Activated gamma-delta T cell treated with Interleukin-2 at 50 U/mL for 16 hours (primary cell): ENCODE data around the gene ELOVL6.
"Not testable (repeated sequence)": the region's sequence is repeated elsewhere in the genome, so short reads cannot be mapped to it uniquely, and the experiment has no call there.

Experiments
- DNase-seq: peaks from one replicate; pipeline ENCODE4 v3.0.0-alpha.2; 2020

Gene ELOVL6, protein sequence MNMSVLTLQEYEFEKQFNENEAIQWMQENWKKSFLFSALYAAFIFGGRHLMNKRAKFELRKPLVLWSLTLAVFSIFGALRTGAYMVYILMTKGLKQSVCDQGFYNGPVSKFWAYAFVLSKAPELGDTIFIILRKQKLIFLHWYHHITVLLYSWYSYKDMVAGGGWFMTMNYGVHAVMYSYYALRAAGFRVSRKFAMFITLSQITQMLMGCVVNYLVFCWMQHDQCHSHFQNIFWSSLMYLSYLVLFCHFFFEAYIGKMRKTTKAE

DNA sequence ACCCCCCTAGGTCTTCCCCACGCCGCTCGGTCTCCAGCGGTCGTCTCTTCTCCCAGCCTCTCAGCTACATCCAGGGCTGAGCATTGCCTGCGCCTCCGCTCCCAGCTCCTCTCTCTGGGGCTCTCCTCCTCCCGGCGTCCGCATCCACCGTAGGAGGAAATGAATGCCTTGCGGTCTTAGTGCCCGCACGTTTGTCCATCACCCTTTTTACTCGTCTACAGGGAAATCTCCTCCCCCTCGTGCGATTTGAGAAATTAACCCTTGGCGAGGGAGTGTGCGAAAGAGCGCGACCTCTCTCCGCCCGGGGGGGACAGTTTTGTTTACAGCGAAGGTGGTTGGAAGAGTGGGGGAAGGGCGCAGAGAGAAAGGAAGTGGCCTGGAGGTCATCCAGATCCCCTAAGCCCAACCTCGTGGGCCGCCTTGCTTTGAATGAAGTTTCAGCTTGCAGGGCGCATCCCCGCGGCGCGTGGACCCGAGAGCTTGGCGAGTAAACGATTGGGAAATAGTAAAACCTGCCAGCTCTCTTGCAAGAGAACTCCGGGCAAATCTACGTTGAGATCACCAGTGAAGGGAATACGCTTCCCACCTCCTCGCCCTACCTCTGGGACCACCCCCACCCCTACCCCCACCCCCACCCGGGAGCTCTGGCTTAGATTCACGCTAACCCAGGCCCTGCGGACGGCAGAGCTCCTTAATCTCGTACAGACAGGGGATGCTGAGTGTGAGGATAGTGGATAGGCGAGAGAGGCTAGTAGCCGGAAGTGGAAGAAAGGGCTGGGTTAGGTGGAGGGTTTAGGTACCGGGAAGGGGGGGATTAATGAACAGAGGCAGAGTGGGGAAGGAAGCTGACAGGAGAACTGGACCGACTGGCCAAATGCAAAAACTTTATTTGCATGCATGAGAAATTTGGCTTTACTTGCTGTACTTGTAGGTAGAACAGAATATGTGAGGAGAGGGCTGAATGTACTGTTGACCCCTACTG, at the start of gene ELOVL6:
TSS of gene ELOVL6 (minus strand) at position 181 of the 982 bp plus-strand sequence. CDS start 280 bp downstream, outside the sequence.
- peak; percentile 13 for DNase-seq

DNA sequence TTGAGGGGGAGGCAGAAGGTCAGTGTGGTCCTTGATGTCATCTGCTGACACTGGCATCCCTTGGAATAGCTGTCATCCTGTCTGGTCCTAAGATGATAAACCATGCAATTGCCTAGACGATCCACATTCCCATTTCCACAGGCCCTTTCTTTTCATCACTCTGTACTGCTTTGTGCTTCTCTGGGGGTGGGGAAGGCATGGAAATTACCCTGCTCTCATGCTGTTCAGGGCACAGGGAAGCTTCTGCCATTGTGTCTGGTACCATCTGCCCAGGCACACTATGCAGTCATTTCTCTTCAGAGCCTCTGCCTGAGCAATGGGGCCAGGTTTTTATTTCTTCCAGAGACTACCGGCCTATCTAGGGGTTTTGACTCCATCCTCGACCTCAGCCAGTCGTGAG, 49.7 kb upstream of the ELOVL6 start:
- DNase-seq, result no peak

DNA sequence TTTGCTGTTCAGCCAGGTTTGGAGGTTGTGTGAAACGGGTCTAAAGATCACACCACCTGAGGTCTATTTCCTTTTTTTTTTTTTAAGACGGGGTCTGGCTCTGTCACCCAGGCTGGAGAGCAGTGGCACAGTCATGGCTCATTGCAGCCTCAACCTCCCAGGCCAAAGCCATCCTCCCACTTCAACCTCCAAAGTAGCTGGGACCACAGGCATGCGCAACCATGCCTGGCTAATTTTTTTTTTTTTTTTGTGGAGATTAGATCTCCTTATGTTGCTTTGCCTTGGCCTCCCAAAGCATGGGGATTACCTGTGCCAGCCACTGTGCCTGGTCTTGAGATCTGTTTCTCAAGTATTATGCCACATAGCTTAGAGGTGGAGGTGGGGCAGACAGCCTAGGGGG, 49.2 kb upstream of the ELOVL6 start:
- no peak for DNase-seq

DNA sequence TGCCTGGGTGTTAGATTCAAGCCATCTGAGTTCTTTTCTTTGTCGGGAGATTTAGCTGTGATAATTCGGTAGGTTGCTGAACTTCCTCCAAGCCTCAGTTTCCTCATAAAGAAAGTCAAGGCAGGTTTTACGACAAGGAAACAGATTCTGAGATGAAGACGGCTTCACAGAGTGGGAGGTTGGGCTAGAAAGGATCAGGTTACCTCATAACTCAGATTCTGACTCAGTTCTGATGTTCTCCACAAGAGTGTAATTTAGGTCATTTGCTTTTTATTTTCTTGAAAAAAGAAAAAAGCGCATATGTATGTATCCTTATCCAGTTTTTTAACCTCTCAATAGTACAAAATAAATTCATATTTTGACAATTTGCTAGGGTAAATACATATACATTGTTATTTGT, 47.2 kb upstream of the ELOVL6 start:
- no peak for DNase-seq

DNA sequence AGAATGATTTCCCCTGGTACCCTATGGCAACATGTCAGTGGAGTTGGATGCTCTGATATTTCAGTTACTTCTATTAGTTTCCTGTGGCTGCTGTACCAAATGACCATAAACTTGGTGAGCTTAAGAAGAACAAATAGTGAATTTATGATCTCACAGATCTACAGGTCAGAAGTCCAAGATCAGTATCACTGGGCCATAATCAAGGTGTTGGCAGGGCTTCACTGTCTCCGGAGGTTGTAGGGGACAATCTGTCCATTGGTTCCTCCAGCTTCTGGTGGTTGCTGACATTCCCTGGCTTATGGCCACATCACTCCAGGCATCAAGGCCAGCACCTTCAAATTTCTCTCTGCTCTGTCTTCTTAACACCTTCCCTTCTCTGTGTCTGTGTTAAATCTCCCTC, 37.9 kb upstream of the ELOVL6 start:
- DNase-seq, result no peak

DNA sequence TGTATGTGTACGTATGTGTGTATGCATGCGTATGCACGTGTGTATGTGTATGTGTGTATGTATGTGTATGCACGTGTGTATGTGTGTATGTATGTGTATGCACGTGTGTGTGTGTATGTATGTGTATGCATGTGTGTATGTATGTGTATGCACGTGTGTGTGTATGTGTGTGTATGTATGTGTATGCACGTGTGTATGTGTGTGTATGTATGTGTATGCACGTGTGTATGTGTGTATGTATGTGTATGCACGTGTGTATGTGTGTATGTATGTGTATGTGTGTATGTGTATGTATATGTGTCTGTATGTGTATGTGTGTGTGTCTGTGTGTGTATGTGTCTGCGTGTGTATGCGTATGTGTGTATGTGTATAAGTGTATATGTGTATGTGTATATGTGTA, 35.2 kb upstream of the ELOVL6 start:
- DNase-seq, result not testable (repeated sequence)

DNA sequence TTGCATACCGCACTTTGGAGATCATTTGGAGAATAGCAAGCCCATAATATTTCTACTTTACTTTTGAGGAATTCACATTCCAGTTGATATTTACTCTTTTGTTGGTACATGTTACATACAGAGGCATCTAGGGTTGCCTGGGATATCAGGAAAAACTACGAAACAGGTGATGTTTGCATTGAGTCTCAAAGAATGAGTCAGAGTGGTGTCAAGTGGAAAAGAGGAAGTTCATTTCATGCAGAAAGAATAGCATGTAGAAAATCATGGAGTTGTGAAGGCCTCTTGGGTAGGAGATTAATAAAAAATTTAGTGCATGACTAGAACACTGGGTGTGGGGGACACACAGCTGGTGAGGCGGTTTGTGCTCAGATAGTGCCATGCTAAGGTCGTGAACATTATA, 33.5 kb upstream of the ELOVL6 start:
- no peak for DNase-seq

DNA sequence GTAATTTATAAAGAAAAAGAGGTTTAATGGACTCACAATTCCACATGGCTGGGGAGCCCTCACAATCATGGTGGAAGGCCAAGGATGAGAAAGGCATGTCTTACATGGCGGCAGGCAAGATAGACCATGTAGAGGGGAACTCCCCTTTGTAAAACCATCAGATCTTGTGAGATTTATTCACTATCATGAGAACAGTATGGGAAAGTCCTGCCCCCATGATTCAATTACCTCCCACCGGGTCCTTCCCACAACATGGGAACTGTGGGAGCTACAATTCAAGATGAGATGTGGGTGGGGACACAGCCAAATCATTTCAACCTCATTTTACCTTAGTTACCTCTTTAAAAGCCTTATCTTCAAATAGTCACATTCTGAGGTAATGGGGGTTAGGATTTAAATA, 30.9 kb upstream of the ELOVL6 start:
- no peak for DNase-seq

DNA sequence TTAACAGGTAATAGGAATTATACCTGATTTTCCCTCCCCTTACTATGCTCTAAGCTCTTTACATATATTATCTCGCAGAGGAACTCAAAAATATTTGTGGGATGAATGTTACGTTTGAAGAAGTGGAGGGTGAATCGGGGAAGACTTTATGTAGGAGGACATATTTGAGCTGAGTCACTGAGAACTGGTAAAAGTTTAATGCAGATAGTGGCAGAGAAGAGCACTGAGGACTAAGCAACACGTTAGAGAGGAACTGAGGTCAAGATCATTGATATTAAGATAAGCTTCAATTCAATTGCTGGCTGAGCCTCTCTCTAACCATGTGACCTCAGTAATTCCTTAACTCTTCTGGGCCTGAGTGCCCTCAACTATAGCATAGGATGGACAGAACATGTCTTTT, 26.4 kb upstream of the ELOVL6 start:
- no peak for DNase-seq

DNA sequence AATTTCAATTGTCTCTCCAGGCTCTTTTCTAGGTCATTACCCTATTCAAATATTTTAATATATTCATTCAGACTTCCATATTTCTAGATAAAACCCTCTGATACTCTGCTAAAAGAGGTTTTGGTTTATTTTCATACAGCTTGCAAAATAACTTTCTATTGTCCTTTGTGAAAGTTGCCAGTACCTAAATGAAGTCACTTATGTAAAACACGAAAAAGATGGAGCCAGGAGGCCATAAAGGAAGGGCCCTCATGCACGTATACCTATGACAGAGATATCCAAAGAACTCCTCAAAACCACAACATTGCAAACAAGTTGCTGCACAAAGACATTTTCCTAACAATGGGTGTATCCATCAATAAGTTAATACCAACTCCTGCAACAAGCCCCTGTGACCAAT, 25.7 kb upstream of the ELOVL6 start:
- DNase-seq, result no peak

DNA sequence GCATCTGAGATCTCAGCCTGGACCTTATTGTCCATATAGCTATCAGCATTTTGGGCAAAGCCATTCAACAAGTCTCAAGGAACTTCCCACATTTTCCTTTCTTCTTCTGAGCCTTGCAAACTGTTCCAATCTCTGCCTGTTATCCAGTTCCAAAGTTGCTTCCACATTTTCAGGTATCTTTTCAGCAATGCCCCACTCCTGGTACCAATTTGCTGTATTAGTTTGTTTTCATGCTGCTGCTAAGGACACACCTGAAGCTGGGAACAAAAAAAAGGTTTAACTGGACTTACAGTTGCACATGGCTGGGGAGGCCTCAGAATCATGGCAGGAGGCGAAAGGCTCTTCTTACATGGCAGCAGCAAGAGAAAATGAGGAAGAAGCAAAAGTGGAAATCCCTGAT, 20.5 kb upstream of the ELOVL6 start:
- DNase-seq, result not testable (repeated sequence)

DNA sequence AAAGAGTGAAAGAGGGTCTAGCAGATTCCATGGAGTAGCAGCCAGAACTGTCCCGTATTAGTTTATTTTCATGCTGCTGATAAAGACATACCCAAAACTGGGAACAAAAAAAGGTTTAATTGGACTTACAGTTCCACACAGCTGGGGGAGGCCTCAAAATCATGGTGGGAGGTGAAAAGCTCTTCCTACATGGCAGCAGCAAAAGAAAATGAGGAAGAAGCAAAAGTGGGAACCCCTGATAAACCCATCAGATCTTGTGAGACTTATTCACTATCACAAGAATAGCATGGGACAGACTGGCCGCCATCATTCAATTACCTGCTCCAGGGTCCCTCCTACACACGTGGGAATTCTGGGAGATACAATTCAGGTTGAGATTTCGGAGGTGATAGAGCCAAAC, 18.8 kb upstream of the ELOVL6 start:
- DNase-seq, result not testable (repeated sequence)

DNA sequence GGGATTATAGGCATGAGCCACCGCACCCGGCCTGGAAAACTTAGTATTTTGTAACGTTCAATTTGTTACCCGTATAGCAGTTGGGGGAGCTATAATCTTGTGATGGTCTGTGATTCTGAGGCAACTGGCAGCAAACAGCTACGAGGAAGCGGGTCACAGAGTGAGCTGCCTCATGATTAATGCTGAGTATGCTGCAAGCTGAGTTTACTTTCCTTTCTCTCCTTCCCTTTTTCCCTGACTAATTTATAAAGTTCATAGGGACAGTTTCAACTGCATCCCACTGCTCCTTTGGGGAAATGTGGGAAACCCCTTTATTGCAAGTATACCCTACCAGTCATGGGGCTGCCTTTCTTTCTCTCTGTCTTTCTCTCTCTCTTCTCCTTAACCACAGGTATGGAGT, 17.7 kb upstream of the ELOVL6 start:
- no peak for DNase-seq

DNA sequence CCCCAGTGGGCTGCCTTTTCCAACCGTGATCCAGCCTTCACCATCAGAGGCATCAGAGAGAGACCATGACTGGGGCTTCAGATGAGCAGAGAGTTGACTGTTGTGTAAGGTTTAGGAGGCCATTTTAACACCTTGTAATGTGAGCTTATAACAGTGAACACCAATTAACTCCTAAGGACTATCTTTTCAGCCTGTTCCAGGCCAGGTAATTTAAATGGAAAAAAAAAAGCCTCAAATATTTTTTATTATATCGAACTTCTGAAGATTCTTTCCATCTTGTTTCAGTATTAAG, 13.3 kb upstream of the ELOVL6 start:
- DNase-seq, result no peak

DNA sequence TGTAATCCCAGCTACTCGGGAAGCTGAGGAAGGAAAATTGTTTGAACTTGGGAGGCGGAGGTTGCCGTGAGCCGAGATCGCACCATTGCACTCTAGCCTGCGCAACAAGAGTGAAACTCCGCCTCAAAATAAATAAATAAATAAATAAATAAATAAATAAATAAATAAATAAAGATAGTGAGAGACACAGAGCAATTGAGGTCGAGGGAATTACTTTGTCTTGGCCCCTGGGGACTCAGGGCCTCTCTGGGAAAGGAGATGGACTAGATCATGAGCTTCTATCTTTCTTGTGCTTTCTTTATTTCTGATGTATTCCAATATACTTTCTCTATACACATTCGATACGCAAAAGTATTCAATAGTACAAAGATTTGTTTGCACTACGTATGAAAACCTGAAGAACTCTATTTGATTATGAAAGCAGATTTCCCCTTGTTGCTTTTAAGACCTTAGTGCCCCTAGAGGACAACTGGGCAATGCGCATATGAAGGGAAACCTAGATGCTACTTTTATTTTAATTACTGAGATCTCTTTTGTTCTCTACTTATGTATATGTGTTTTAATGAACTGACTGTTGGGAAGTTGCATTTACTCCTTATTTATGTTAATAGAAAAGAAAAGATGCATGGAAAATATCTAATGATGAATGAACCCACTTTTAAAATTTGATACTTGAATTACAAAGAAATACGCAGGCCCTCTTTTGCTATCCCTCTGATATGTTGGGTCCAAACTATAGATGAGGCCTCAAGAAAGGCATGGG, 12.8 kb upstream of the ELOVL6 start:
- DNase-seq, result peak; percentile 30

DNA sequence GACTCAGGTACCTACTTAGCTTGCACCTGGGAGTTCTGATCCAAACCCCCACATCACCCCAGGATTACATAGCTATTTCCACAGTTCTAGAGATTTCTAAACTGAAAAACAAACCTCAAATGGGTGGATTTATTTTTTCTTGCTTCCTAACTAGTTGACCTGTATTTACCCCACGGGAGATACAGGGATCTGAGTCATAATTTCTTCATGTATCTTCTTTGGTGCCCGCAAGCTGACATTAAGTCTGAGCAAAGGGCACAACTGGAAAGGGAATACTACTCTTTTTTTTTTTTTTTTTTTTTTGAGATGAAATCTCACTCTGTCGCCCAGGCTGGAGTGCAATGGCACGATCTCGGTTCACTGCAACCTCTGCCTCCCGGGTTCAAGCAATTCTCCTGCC, 10.0 kb upstream of the ELOVL6 start:
- DNase-seq, result no peak

DNA sequence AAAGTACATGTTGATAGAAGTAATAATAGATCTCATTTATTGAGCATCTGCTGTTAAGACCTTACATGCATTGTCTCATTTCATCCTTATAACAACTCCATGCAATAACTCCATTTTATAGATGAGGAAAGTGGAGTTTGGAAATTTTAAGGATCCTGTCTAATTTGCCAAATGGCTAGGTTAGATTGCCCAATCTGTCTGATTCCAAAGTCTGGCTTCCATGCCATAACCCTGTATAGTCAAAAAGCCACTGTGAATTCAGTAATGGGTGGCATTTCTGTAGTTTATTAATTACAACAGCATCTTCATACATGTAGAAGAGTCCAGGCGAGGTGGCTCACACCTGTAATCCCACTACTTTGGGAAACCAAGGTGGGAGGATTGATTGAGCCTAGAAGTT, 8.8 kb upstream of the ELOVL6 start:
- DNase-seq, result no peak

DNA sequence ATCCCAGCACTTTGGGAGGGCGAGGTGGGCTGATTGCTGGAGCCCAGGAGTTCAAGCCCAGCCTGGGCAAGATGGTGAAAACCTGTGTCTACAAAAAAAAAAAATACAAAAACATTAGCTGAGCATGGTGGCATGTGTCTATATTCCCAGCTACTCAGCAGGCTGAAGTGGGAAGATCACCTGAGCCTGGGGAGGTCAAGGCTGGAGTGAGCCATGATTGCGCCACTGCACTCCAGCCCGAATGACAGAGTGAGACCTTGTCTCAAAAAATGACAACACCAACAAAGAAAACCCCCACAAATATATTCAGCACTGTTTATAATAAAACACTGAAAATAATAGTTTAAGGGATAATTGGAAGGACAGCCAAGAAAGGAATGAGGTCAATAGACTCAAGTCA, 3.6 kb upstream of the ELOVL6 start:
- no peak for DNase-seq

DNA sequence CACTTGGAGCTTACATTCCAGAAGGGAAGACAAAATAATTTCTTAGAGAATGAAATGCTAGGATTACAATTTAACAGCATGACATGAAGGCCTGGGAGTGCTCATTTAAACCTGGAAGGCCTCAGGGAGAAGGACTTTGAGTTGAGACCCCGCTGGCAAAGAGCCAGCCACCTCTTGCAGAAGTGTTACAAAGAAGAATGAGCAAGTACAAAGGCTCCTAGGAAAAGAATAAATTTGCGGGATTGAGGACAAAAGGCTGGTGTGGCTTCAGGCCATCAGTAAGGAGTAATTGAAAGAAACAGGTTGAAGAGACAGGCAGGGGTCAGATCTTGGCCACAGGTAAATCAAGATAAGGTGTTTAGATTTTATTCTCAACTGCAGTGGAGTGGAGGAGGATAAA, 3.1 kb upstream of the ELOVL6 start:
- no peak for DNase-seq

DNA sequence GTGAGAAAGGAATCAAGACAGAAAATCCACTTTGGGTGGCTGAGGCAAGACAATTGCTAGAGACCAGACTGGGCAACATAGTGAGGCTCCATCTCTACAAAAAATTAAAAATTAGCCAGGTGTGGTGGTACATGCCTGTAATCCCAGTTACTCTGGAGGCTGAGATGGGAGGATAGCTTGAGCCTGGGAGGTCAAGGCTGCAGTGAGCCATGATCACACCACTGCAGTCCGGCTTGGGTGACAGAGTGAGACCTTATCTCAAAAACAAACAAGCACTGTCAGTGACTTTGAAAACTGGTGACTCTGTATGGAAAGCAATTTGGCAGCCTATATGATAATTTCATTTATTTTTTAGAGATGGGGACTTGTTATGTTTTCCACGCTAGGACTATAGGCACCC, 2.3 kb upstream of the ELOVL6 start:
- no peak for DNase-seq

DNA sequence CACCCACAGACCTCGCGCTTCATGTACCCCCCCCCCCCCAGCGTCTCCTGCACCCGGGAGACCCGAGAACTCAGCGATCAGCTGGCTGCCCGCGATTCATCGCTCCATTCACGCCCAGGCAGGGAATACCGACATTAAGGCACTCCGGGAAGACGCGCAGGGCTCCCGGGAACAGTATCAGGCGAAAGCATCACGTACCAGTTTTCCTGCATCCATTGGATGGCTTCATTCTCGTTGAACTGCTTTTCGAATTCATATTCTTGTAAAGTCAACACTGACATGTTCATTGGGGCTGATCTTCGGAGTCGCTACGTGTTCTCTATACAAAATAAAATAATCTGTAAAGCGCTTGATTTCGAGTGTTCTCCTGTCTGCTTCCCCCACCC, 373 bp downstream of the ELOVL6 start:
- DNase-seq, result no peak

DNA sequence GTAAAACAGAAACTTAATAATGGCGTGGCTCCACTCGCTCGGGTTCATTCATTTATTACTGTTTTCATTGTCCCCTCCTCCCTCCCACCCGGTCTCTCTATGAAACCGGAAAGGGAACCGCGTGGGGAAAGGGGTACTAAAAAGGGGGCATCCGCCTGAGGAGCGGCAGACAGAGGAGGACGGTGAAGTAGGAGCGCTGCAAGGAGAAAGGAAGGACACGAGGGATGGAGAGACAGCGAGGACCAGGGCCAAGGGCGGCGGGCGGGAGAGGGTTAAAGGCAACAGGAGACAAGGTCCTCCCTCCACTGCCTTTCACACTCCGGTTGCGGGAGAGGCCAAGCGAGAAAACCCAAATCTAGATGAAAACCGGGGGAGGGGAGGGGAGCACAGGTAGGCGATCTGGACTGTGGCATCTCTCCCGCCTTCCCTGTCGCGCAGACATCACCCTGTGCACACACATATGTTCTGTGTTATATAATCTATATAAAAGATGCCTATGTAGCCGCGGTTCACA, 829 bp downstream of the ELOVL6 start:
- DNase-seq, result peak; percentile 20

DNA sequence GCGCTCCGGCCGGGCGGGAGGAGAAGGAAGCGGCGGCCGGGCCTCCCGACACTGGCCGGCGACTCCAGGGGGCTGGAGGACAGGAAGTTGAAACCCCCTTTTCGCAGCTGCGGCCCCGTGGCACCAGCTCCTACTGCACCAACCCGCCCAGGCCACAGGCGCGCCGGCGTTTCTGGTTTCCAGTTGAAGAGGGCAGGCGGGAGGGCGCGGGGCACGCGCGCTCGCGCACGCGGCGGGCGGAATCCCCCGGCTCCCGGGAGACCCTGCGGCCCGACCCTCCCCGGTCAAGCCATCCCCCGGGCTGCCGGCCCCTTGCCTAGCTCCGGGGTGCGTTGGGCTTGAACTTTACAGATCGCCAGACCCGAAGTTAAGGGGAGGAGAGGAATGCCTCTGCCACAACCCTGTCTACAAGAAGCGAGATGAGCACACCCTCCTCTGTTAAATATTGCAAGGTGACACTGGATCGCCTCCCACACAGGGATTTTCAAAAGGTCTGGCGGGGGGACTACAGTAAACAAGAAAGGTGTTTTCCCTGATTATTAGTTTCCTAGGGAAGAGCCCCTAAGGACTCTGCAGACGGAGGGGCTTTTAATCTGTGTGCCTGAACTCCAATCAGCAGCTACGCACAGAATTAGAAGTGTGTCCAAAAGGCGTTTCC, 1.4 kb downstream of the ELOVL6 start:
- peak; percentile 55 for DNase-seq
